ENCODE measurements around the gene ZFYVE16. TPM values are rescaled to one million over a fixed set of nuclear protein-coding genes. Genes with fewer than 3 reads are reported as not detected.

Gene ZFYVE16
- total RNA-seq, 1 experiment from 2014 or later = 50.2 TPM

- Mint-ChIP-seq H3K4me1 (ENCODE audit: low read depth, unreplicated experiment) (no peaks in the 10 kb centered on the region), H3K4me3 (ENCODE audit: unreplicated experiment) (no peak overlapping the region), H3K27me3 (ENCODE audit: insufficient read depth, unreplicated experiment) (no peaks in the 10 kb centered on the region), H3K27ac (ENCODE audit: unreplicated experiment) (no peak overlapping the region), H3K9me3 (ENCODE audit: unreplicated experiment) (no peaks in the 10 kb centered on the region), H3K36me3 (ENCODE audit: insufficient read depth, unreplicated experiment) (no peaks in the 10 kb centered on the region)
- Histone ChIP-seq H3K36me3 (ENCODE audit: control insufficient read depth, insufficient read depth, low read length) (no peaks in the 10 kb centered on the region), H3K9me3 (no peaks in the 10 kb centered on the region), H3K4me1 (no peaks in the 10 kb centered on the region), H3K27me3 (replicated peaks; ENCODE audit: control insufficient read depth, insufficient read depth, low read length) (no peaks in the 10 kb centered on the region), H3K4me3 (ENCODE audit: low read depth, low read length) (no peak overlapping the region)
- TF ChIP-seq CTCF (IDR thresholded peaks at IDR 0.05; ENCODE audit: insufficient read depth in 1 of 2, low read depth in 1 of 2, low read length in 1 of 2, severe bottlenecking in 1 of 2, unreplicated experiment in 1 of 2) = no peak
- CTCF ChIA-PET = no interaction called here
- intact Hi-C loops (cut with micrococcal nuclease; ENCODE audit: unreplicated experiment) = no loop called here
- no TSS peak for BruUV-seq (replicated peaks)
- DNase-seq = no peak
- POLR2A ChIA-PET = no interaction called here
These were observed 94.9 kb downstream of the ZFYVE16 start for GRCh38 chr5:80502800-80503199.

GRCh38 chr5:80503641-80504040 lies 95.8 kb downstream of the ZFYVE16 start:
- no peaks in the 10 kb centered on the region for H3K4me1 ChIP-seq
- Mint-ChIP-seq H3K4me1 (ENCODE audit: low read depth, unreplicated experiment) (no peaks in the 10 kb centered on the region), H3K4me3 (ENCODE audit: unreplicated experiment) (no peak overlapping the region), H3K27ac (ENCODE audit: unreplicated experiment) (no peak overlapping the region), H3K27me3 (ENCODE audit: insufficient read depth, unreplicated experiment) (no peaks in the 10 kb centered on the region), H3K36me3 (ENCODE audit: insufficient read depth, unreplicated experiment) (no peaks in the 10 kb centered on the region), H3K9me3 (ENCODE audit: unreplicated experiment) (no peaks in the 10 kb centered on the region)
- TF ChIP-seq CTCF (IDR thresholded peaks at IDR 0.05; ENCODE audit: insufficient read depth in 1 of 2, low read depth in 1 of 2, low read length in 1 of 2, severe bottlenecking in 1 of 2, unreplicated experiment in 1 of 2) = no peak
- no TSS peak for BruUV-seq (replicated peaks)
- no peaks in the 10 kb centered on the region for H3K27me3 ChIP-seq (replicated peaks; ENCODE audit: control insufficient read depth, insufficient read depth, low read length)
- H3K9me3 ChIP-seq = no peaks in the 10 kb centered on the region
- POLR2A ChIA-PET = no interaction called here
- no peaks in the 10 kb centered on the region for H3K36me3 ChIP-seq (ENCODE audit: control insufficient read depth, insufficient read depth, low read length)
- no peak overlapping the region for H3K4me3 ChIP-seq (ENCODE audit: low read depth, low read length)
- DNase-seq = no peak
- intact Hi-C loops (cut with micrococcal nuclease; ENCODE audit: unreplicated experiment) = no loop called here
- CTCF ChIA-PET = no interaction called here

GRCh38 chr5:80504833-80505232 lies 97.0 kb downstream of the ZFYVE16 start:
- Histone ChIP-seq H3K4me1 (no peaks in the 10 kb centered on the region), H3K27me3 (replicated peaks; ENCODE audit: control insufficient read depth, insufficient read depth, low read length) (no peaks in the 10 kb centered on the region), H3K4me3 (ENCODE audit: low read depth, low read length) (no peak overlapping the region), H3K9me3 (no peaks in the 10 kb centered on the region), H3K36me3 (ENCODE audit: control insufficient read depth, insufficient read depth, low read length) (no peaks in the 10 kb centered on the region)
- BruUV-seq (replicated peaks) = no TSS peak
- no peaks in the 10 kb centered on the region for H3K4me1 Mint-ChIP-seq (ENCODE audit: low read depth, unreplicated experiment)
- intact Hi-C loops (cut with micrococcal nuclease; ENCODE audit: unreplicated experiment) = no loop called here
- no peaks in the 10 kb centered on the region for H3K36me3 Mint-ChIP-seq (ENCODE audit: insufficient read depth, unreplicated experiment)
- ChIA-PET CTCF (no interaction called here), POLR2A (no interaction called here)
- no peak overlapping the region for H3K27ac Mint-ChIP-seq (ENCODE audit: unreplicated experiment)
- no peaks in the 10 kb centered on the region for H3K27me3 Mint-ChIP-seq (ENCODE audit: insufficient read depth, unreplicated experiment)
- TF ChIP-seq CTCF (IDR thresholded peaks at IDR 0.05; ENCODE audit: insufficient read depth in 1 of 2, low read depth in 1 of 2, low read length in 1 of 2, severe bottlenecking in 1 of 2, unreplicated experiment in 1 of 2) = no peak
- no peak overlapping the region for H3K4me3 Mint-ChIP-seq (ENCODE audit: unreplicated experiment)
- H3K9me3 Mint-ChIP-seq (ENCODE audit: unreplicated experiment) = no peaks in the 10 kb centered on the region
- no peak for DNase-seq
